Heart left ventricle (tissue), 16 donors: ENCODE measurements around the gene EVC. TPM values are rescaled to one million over a fixed set of nuclear protein-coding genes. Genes with fewer than 3 reads are reported as not detected.

Experiments
- ATAC-seq, 4 donors: fragments of 200-7000 bp; cut with Tn5 transposase; one replicate each; pipeline ENCODE4 v1.9.1; 2020 to 2022; ENCODE audit warnings: moderate library complexity in 4 of 4, mild to moderate bottlenecking in 3 of 4, moderate number of reproducible peaks in 1 of 4
- DNase-seq, 5 donors: peaks; one replicate each; pipeline ENCODE4 v3.0.0-alpha.2; 2020
- H3K27ac ChIP-seq, 12 donors: fragments of 200-600 bp; sonication (generic) in 4 of 12; one replicate each; pipeline versions ENCODE4 v1.5.0 to v1.8.0; 2016 to 2022; ENCODE audit warnings: mild to moderate bottlenecking in 2 of 12
- H3K27me3 ChIP-seq, 9 donors: fragments of 200-600 bp; sonication (generic) in 2 of 9; one replicate each; pipeline versions ENCODE4 v1.5.1 to v1.8.0; 2016 to 2022; ENCODE audit warnings: mild to moderate bottlenecking in 3 of 9
- H3K36me3 ChIP-seq, 9 donors: fragments of 200-600 bp; sonication (generic) in 2 of 9; one replicate each; pipeline versions ENCODE4 v1.5.0 to v1.8.0; 2018 to 2022; ENCODE audit warnings: mild to moderate bottlenecking in 2 of 9
- H3K4me1 ChIP-seq, 12 donors: fragments of 200-600 bp; sonication (generic) in 4 of 12; one replicate each; pipeline versions ENCODE4 v1.5.0 to v1.8.0; 2016 to 2022; ENCODE audit warnings: mild to moderate bottlenecking in 3 of 12
- H3K4me3 ChIP-seq, 12 donors: fragments of 200-600 bp; sonication (generic) in 4 of 12; one replicate each; pipeline versions ENCODE4 v1.5.0 to v1.8.0; 2017 to 2022; ENCODE audit warnings: mild to moderate bottlenecking in 9 of 12, moderate library complexity in 4 of 12
- H3K9me3 ChIP-seq, 12 donors: fragments of 200-600 bp; sonication (generic) in 4 of 12; one replicate each; pipeline versions ENCODE4 v1.5.0 to v1.8.0; 2016 to 2022; ENCODE audit warnings: mild to moderate bottlenecking in 1 of 12
- CTCF ChIP-seq, 12 donors: fragments of 200-600 bp; sonication (generic) in 4 of 12; IDR thresholded peaks; one replicate each; pipeline versions ENCODE4 v1.5.0 to v1.8.0; 2018 to 2022; ENCODE audit warnings: antibody characterized with exemption in 12 of 12, mild to moderate bottlenecking in 5 of 12
- POLR2A ChIP-seq, 2 donors: fragments of 450-650 bp; IDR thresholded peaks; one replicate each; pipeline ENCODE4 v1.6.1; 2017; ENCODE audit warnings: antibody characterized with exemption in 2 of 2, mild to moderate bottlenecking in 2 of 2, moderate library complexity in 2 of 2
- WGBS, 4 donors: extraction: QIAGEN DNeasy Blood & Tissue Kit in 2 of 4; methylation state at CpG; one replicate each; pipeline versions ENCODE4 v1.1.5 to v1.1.7; 2013 to 2018; 5-methylcytosine and 5-hydroxymethylcytosine counted together
- intact Hi-C, 10 donors: fragments of 100-400 bp; cut with DNase I; formaldehyde crosslinking; loops; one replicate each; pipeline versions ENCODE4 v1.11.1 to v1.14.2; 2022
- polyA plus RNA-seq, 2 donors: library from polyadenylated mRNA; stranded (reverse); fragments of 200-250 nt; gene quantifications; one replicate each; pipeline ENCODE4 v1.2.3, GENCODE V29; 2013
- total RNA-seq, 9 donors: library from RNA; depleted of rRNA in 2 of 9; stranded (reverse); fragments of >200 nt in 2 of 9; fragmentation: NEBNext Ultra II Directional in 3 of 9; extraction: Animal tissue kit (Norgen Biotek cat#: 25700) in 3 of 9; gene quantifications; one replicate each; pipeline versions ENCODE4 v1.1.0 to v1.2.4, GENCODE V29; 2016 to 2023
- donor health status: ischemic (EF 13 %, LVEDD 7.1; RV severe dilation, severe dysfunction).
- donor health status: healthy with polysubstance abuse.
- donor health status: DM: no; HTN: yes; CAD: no.
- donor health status: DM: no; HTN: no; CAD: no.
- donor health status: ischemic (EF 25% LVEDD 6.9; RV normal size, moderate dysfunction).
- donor health status: ischemic (EF 25% LVEDD 5.7; RV mildly dilated, moderate dysfunction).
- donor health status: healthy.
- donor health status: DM: yes; HTN: yes; CAD: no.
- donor health status: ischemic (EF 35%, LVEDD 5.7; RV mildly dilated, moderate dysfunction).
- donor health status: nonischemic (EF 11% LVEDD 7.7; RV severe dilation, severe dysfunction).
- donor health status: DM: yes; HTN: yes; CAD: no.
- donor health status: PGD.
- donor health status: ischemic (EF 29% LVEDD 5.4; RV normal size, mild dysfunction).
- donor health status: nonischemic (EF 23%, LVEDD 6.1; RV moderate dilation, normal function).

Gene EVC
- total and polyA plus RNA-seq, 11 donors, result 2.4 to 11.3 (median 4.1) TPM

- Histone ChIP-seq H3K27me3 (no peaks in the 10 kb centered on the region), H3K36me3 (peaks cover 0 to 46% (median 14%) of the 10 kb centered on the region in 9 donors), H3K4me1 (no peaks in the 10 kb centered on the region), H3K9me3 (no peaks in the 10 kb centered on the region), H3K4me3 (no peak overlapping the region), H3K27ac (no peak overlapping the region)
- TF ChIP-seq POLR2A (IDR thresholded peaks at IDR 0.05), result no peak
- no peak for TF ChIP-seq CTCF (IDR thresholded peaks at IDR 0.05)
- intact Hi-C loops, result no loop called here
- ATAC-seq (no peak), DNase-seq (no peak)
- WGBS, 4 donors, result 82 to 94% (median 83%) methylated on average over 3 of the region's 3 CpGs
Observed at GRCh38 chr4:5735463-5735862, 24.5 kb downstream of the EVC start.

- Histone ChIP-seq H3K9me3 (no peaks in the 10 kb centered on the region), H3K4me3 (no peak overlapping the region), H3K4me1 (no peaks in the 10 kb centered on the region), H3K36me3 (peaks cover 0 to 50% (median 18%) of the 10 kb centered on the region in 9 donors), H3K27me3 (no peaks in the 10 kb centered on the region), H3K27ac (no peak overlapping the region)
- TF ChIP-seq CTCF (IDR thresholded peaks at IDR 0.05) (no peak), POLR2A (IDR thresholded peaks at IDR 0.05) (no peak)
- WGBS, 4 donors, result 96 to 98% (median 97%) methylated on average over 2 of the region's 2 CpGs
- intact Hi-C loops, result no loop called here
- DNase-seq, result no peak
- no peak for ATAC-seq
Observed at GRCh38 chr4:5738061-5738460, 27.1 kb downstream of the EVC start.

GRCh38 chr4:5742388-5742787, 31.4 kb downstream of the EVC start:
- Histone ChIP-seq H3K4me1 (peaks cover 0 to 9% (median 0%) of the 10 kb centered on the region in 12 donors), H3K27me3 (no peaks in the 10 kb centered on the region), H3K9me3 (no peaks in the 10 kb centered on the region), H3K36me3 (peaks cover 0 to 44% (median 7%) of the 10 kb centered on the region in 9 donors), H3K27ac (no peak overlapping the region), H3K4me3 (no peak overlapping the region)
- DNase-seq, result no peak
- WGBS, 4 donors, result 95 to 97% (median 95%) methylated on average over 2 of the region's 2 CpGs
- ATAC-seq, result no peak
- intact Hi-C loops, result no loop called here
- TF ChIP-seq CTCF (IDR thresholded peaks at IDR 0.05) (no peak), POLR2A (IDR thresholded peaks at IDR 0.05) (no peak)

GRCh38 chr4:5742968-5743367, 32.0 kb downstream of the EVC start:
- no peak for TF ChIP-seq POLR2A (IDR thresholded peaks at IDR 0.05)
- no peak for TF ChIP-seq CTCF (IDR thresholded peaks at IDR 0.05)
- WGBS, 4 donors, result 88 to 97% (median 90%) methylated on average over 2 of the region's 2 CpGs
- peaks cover 0 to 15% (median 0%) of the 10 kb centered on the region in 12 donors for H3K4me1 ChIP-seq
- no peak for ATAC-seq
- intact Hi-C loops, result no loop called here
- no peak overlapping the region for H3K4me3 ChIP-seq
- H3K27me3 ChIP-seq, result no peaks in the 10 kb centered on the region
- H3K9me3 ChIP-seq, result no peaks in the 10 kb centered on the region
- peaks cover 0 to 44% (median 7%) of the 10 kb centered on the region in 9 donors for H3K36me3 ChIP-seq
- H3K27ac ChIP-seq, result no peak overlapping the region
- DNase-seq, result no peak
